ENCODE measurements around the gene PPP2R5A.

PPP2R5A gene
- long read RNA-seq, donor 1, transcript PPP2R5A-201 (13 exons, 3,128 nt), result major isoform, 6 of 25 reads
- long read RNA-seq, donor 1, partial matches to known transcripts, result 19 of 25 reads
- long read RNA-seq, donor 1, other reads (novel, unspliced or antisense), result 0 of 25 reads
- long read RNA-seq, donor 2, partial matches to known transcripts, result 0 of 2 reads
- long read RNA-seq, donor 2, other reads (novel, unspliced or antisense), result 0 of 2 reads
- long read RNA-seq, donor 3, partial matches to known transcripts, result 10 of 12 reads
- long read RNA-seq, donor 3, other reads (novel, unspliced or antisense), result 0 of 12 reads
- long read RNA-seq, donor 4, partial matches to known transcripts, result 0 of 2 reads
- long read RNA-seq, donor 4, other reads (novel, unspliced or antisense), result 0 of 2 reads
- long read RNA-seq, donor 5, transcript PPP2R5A-201 (13 exons, 3,128 nt), result major isoform, 7 of 7 reads
- long read RNA-seq, donor 5, partial matches to known transcripts, result 0 of 7 reads
- long read RNA-seq, donor 5, other reads (novel, unspliced or antisense), result 0 of 7 reads
- long read RNA-seq, donor 6, partial matches to known transcripts, result 6 of 8 reads
- long read RNA-seq, donor 6, other reads (novel, unspliced or antisense), result 0 of 8 reads
- long read RNA-seq, donor 7, transcript PPP2R5A-201 (13 exons, 3,128 nt), result major isoform, 5 of 10 reads
- long read RNA-seq, donor 7, partial matches to known transcripts, result 5 of 10 reads
- long read RNA-seq, donor 7, other reads (novel, unspliced or antisense), result 0 of 10 reads
- long read RNA-seq, donor 8, transcript PPP2R5A-201 (13 exons, 3,128 nt), result major isoform, 5 of 18 reads
- long read RNA-seq, donor 8, partial matches to known transcripts, result 13 of 18 reads
- long read RNA-seq, donor 8, other reads (novel, unspliced or antisense), result 0 of 18 reads

- peak; percentile 97 for DNase-seq
Measured at GRCh38 chr1:212284744-212285684, at the start of gene PPP2R5A. Gene PPP2R5A, plus strand, starts transcription at chr1:212285410. Its CDS starts 701 bp downstream, at chr1:212286111.

- no peak for DNase-seq
Measured at GRCh38 chr1:212235857-212236256, 49.4 kb upstream of the PPP2R5A start.

GRCh38 chr1:212236664-212237220, 48.5 kb upstream of the PPP2R5A start:
- DNase-seq, result no peak

DNA sequence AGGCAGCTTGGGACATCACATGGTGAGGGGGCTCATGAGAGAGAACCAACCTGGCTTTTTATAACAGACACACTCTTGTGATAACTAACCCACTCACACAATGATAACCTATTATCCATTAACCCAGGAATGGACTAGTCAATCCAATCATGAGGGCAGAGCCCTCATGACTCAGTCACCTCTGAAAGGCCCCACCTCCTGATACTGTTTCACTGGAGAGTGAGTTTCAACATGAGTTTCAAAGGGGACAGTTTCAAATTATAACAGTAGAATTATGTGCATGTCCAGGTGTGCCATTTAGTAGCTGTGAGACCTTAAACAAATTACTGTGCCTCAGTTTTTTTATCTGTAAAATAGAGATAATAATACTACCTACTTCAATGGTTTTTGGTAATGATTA, 47.6 kb upstream of the PPP2R5A start:
- DNase-seq, result no peak

DNA sequence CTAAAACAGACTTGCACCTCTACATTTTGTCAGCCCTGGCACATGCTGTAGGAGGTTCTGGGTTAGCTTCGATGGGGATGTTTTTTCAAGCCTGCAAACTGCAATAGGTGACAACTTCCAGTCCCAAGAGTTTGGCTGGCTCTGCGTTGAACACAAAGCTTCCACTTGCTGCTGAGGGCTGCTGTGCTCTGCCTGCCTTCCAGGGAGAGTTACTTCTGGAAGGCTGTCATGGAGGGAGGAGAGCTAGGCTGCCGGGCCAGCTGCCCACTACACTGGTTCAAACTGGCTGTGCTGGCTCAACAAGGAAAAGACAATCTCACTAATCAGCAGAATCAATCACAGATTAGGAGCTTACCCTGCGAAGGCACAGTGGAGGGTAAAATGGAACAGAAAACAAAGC, 46.7 kb upstream of the PPP2R5A start:
- no peak for DNase-seq

GRCh38 chr1:212241501-212241900, 43.7 kb upstream of the PPP2R5A start:
- DNase-seq, result no peak

DNA sequence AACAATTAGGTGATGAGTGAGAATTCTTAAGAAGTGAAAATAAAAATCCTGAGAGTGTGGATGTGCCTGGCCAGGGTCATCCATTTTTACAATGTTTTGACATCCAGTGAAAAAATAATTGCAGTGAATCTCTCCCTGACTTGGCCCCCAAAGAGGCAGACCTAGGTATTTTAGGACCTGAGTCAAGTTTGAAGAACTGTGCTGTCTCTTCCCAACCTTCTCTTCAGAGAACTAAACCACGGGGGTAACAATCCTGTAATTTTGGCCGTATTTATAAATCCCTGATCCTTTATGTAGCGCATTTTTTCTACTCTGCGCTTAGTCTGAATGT, 43.3 kb upstream of the PPP2R5A start:
- no peak for DNase-seq

DNA sequence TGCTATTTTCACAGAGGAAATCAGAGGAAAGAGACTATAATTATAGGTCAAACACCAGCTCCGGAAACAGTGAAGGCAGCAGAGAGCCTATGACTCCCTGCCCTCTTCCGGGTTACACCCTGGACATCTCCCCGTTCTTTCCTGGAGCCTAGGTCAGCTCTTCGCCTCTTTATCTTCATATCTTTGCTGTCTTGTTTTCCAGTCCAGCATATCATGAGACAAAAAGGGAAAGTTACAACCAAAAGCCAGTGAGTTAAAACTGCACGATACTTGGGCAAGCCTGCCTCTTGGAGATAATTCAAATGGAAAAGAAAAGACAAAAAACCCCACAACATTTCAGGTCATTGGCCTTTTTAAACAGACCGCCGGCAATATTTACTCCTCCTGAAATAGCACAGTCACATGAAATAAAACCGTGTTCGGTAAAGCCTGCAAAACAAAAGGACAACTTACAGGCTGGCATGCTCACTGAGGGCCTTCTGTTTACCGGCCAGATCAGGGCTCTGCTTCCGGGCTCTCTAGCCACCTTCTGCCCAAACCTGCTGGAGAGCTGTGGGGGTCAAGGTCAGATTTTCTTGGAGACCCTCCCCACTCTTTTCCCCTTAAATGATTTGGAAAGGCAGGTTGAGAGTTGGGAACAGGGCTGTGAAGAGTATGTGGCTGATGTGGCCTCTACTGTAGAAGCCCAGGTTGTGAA, 42.8 kb upstream of the PPP2R5A start:
- no peak for DNase-seq

DNA sequence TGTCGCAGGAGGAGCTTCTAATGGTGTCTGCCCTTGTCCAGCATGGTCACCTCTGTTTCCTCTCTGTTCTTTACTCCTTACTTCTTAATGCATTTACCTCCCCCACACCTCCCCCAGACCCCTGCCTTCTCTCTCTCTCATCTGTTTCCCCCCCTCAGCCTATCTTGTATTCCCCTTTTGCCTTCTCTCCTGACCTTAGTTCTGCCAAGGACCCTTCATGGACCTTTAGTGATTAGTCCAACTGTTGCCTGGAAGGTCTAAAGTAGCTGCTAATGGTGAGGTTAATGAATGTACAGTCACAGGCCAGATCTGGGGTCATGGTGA, 42.3 kb upstream of the PPP2R5A start:
- no peak for DNase-seq

DNA sequence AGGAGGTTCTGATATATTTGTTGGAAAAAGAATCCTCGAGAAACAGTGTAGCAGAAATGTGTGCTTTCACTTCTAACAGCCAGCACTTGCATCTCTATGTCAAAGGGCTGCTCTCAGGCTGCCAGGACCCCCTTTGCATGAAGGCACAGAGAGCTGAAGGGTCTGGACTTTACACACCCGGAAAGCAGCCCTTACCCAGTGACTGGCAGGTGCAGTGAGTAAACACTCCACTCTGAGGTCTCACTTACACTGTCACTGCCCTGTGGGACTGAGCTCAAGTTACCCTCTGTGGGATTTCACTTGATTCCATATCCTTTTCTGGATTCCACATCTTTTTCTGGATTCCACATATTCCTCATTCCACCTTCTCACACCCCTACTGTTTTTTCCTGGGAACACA, 40.8 kb upstream of the PPP2R5A start:
- no peak for DNase-seq

DNA sequence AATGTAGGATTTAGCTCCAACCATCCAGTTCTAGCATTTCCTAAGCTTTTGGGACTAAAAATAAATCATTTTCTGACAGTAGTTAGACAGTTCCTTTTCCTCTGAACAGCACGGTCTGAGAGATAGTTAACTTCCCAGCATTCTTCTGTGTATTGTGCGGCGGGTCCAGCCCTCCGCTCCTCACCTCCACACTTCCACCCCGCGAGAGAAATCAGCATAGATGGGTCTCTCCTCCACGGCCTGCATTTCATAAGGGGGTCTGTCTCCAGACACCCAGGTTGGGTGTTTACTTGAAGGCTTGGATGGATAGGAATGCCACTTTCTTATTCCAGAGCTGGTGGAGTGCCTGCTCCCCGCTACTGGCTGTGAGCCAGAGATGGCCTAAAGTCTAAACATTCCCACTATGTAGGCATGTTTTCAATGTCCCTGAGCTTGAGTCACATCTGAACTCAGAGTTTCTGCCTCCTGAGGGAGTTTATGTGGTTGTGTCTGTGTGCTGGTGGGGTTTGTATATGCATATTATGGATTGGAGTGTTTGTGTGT, 38.0 kb upstream of the PPP2R5A start:
- DNase-seq, result no peak

DNA sequence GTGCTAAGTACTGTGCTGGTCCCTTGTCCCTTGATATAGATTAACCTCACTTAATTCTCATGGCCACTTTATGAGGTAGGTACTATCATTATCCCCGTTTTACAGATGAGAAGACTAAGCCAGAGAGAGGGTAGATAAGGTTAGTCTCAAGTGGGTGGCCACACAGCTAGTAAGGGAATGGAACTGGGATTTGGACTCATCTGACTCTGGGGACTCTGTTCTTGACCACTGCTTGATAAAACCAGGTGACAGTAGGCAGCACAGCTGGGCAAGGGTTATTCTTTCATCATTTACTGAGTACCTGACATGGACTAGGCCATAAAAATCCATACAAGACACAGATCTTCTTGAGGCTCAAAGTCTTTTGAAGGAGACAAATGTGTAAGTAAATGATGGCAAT, 37.2 kb upstream of the PPP2R5A start:
- DNase-seq, result no peak

DNA sequence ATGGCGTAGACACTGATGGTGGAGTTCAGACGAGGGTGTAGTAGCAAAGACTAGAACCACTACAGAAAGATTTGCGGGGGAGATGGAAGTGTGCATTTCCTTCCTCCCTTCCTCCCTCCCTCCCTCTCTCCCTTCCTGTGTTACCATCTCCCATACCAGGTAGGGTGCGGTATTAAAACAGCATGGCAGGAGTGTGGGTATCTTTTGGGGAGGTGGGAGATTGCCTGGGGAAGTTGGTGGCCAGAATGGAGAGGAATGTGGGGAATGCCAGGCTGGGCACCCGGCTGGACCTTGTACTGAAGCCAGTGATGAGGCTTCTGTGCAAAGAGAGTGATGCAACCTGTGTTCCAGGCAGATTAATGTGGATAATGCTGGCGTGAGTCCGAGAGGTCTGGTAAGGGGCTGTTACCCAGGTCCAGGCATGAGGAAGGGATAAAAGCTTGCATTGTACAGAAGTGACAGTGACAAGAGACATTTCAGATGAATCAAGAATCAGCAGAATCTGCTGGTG, 30.3 kb upstream of the PPP2R5A start:
- no peak for DNase-seq

- no peak for DNase-seq
Measured at GRCh38 chr1:212255705-212256307, 29.4 kb upstream of the PPP2R5A start.

GRCh38 chr1:212256369-212256768, 28.8 kb upstream of the PPP2R5A start:
- DNase-seq, result no peak

DNA sequence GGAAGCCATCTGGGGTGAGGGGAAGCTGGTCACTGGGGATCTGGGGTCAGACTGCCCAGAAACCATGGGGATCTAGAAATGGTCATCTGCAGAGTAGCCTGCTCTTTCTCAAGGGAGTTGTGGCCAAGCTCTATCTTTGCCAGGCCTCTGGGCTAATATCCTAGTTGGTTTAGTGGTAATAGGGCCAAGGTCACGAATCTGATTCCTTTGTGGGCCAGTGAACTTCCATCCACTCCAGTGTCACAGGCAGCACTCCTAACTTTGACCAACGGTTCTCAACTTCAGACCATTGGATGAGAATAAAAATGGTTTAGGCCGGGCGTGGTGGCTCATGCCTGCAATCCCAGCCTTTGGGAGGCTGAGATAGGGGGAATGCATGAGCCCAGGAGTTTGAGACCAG, 28.1 kb upstream of the PPP2R5A start:
- DNase-seq, result no peak

- no peak for DNase-seq
Measured at GRCh38 chr1:212259693-212260480, 25.3 kb upstream of the PPP2R5A start.

- DNase-seq, result no peak
Measured at GRCh38 chr1:212260557-212261355, 24.5 kb upstream of the PPP2R5A start.

DNA sequence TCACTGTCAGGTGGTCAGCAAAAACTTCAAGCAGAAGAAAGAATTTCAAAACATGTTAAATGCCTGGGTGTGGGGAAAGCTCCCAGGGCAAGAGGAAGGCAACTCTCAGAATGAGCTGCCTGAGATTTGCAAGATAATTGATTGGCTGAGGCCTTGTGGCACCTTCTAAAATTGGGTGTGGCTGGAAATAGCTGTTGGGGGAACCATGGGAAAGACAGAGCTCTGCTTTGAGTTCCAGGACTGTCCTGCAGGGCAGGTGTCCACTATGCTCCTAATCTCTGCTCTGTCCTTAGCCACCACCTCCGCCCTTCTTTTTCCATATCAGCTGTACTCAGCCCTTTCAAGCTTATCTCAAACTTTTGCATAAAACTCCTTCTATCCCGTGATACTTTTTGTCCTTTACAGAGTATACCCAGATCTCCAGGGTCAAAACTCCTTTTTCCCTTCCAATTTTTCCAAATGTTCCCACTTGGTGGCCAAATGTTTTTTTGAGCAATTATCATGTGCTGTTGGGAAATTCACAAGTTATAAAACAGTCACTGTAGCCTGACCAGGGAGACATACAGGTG, 23.8 kb upstream of the PPP2R5A start:
- DNase-seq, result no peak
